Colonic mucosa (tissue), 4 donors: ENCODE data around the gene SFTA2. TPM values are rescaled to one million over a fixed set of nuclear protein-coding genes. Genes with fewer than 3 reads are reported as not detected.

Experiments
- DNase-seq: peaks from one replicate; pipeline ENCODE4 v3.0.0-alpha.2; 2020
- H3K27ac ChIP-seq: fragments of 200-600 bp; one replicate; pipeline ENCODE4 v1.8.0; 2021
- H3K27me3 ChIP-seq: fragments of 200-600 bp; one replicate; pipeline ENCODE4 v1.8.0; 2021
- H3K36me3 ChIP-seq: fragments of 200-600 bp; one replicate; pipeline ENCODE4 v1.8.0; 2021
- H3K4me1 ChIP-seq: fragments of 200-600 bp; one replicate; pipeline ENCODE4 v1.8.0; 2021; ENCODE audit warnings: mild to moderate bottlenecking
- H3K4me3 ChIP-seq: fragments of 200-600 bp; one replicate; pipeline ENCODE4 v1.8.0; 2021
- H3K9ac ChIP-seq, 2 donors: one replicate each; pipeline ENCODE4 v1.7.0; 2013; ENCODE audit warnings: control low read depth in 2 of 2, low read depth in 2 of 2, low read length in 2 of 2
- H3K9me3 ChIP-seq: fragments of 200-600 bp; one replicate; pipeline ENCODE4 v1.8.0; 2021
- intact Hi-C: fragments of 100-400 bp; cut with DNase I; formaldehyde crosslinking; loops from one replicate; pipeline ENCODE4 v1.14.1; 2022
- total RNA-seq, 2 donors: library from RNA; stranded (reverse); fragmentation: NEBNext Ultra II Directional in 1 of 2; extraction: Animal tissue kit (Norgen Biotek cat#: 25700) in 1 of 2; gene quantifications; one replicate each; pipeline ENCODE4 v1.2.1, GENCODE V29; 2021
- TF ChIP-seq, protein P1 (sequence below): fragments of 200-600 bp; IDR thresholded peaks from one replicate; pipeline ENCODE4 v1.8.0; 2022; ENCODE audit warnings: antibody characterized with exemption, mild to moderate bottlenecking
- donor health status: healthy.
- donor health status: DM: no; HTN: no; CAD: no.
- donor health status: DM: no; HTN: no; CAD: no.

The SFTA2 gene
- 1 to 10 TPM in 1 of 2 donors, not detected in 1; 1.3 TPM for total RNA-seq

DNA sequence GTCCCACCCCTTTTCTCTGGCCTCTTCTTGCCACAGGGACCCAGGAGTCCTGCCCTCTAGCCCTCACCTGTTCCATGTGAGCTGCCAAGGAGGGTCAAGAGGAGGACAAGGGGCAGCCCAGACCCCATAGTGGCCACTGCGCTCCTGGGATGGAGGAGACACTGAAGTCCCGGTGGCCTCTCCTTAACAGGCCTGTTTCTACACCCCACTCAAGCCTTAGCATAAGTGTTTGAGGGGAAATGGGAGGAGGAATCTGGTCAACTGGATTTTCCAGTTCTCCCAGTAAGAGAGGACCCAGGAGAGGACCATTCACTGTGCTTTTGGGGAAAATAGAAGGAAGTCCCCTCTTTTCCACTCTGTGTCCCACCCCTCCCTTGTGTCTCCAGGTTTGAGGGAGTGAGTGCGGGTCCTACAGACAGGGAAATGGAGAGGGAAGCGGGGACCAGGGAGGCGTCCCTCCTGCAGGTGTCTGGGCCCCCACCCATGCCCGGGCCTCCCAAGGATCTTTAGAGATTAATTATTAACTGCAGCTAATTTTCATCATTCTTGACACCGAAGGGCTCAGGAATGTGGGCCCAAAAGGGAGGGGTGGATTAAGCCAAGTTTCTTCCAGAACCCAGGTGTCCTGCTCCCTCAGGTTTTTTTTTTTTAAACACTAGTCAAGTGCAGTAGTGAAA lies at the start of gene SFTA2:
Gene SFTA2, minus strand, starts transcription at position 202 of the 677 bp plus-strand sequence. Its CDS starts 74 bp downstream, at position 128.
- H3K9me3 ChIP-seq, result no peaks in the 10 kb centered on the region
- no peak within 1 kb of the TSS for H3K9ac ChIP-seq
- intact Hi-C loops, result no loop called here
- no peaks in the 10 kb centered on the region for H3K4me1 ChIP-seq
- DNase-seq, result no peak
- TF ChIP-seq, protein P1, sequence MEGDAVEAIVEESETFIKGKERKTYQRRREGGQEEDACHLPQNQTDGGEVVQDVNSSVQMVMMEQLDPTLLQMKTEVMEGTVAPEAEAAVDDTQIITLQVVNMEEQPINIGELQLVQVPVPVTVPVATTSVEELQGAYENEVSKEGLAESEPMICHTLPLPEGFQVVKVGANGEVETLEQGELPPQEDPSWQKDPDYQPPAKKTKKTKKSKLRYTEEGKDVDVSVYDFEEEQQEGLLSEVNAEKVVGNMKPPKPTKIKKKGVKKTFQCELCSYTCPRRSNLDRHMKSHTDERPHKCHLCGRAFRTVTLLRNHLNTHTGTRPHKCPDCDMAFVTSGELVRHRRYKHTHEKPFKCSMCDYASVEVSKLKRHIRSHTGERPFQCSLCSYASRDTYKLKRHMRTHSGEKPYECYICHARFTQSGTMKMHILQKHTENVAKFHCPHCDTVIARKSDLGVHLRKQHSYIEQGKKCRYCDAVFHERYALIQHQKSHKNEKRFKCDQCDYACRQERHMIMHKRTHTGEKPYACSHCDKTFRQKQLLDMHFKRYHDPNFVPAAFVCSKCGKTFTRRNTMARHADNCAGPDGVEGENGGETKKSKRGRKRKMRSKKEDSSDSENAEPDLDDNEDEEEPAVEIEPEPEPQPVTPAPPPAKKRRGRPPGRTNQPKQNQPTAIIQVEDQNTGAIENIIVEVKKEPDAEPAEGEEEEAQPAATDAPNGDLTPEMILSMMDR, result no peak
- no peaks in the 10 kb centered on the region for H3K36me3 ChIP-seq
- H3K27ac ChIP-seq, result no peak within 1 kb of the TSS
- H3K4me3 ChIP-seq, result no peak within 1 kb of the TSS
- no peaks in the 10 kb centered on the region for H3K27me3 ChIP-seq

DNA sequence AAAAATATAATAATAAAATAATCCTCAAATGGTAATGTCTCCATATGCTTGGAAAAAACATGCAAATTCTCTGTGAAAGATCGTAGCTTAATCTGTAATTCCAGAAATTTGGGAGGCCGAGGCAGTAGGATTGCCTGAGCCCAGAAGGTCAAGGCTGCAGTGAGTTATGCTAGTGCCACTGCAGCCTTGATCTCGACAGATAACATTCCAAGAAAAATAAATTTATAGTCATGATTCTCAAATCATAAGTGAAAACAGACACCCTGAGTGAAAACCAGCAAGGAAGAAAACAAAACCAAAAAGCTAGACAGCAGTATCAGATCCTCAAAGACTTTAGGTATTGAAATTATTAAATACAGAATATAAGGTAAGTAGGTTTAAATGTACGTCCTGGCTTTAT lies 47.7 kb upstream of the SFTA2 start:
- intact Hi-C loops, result no loop called here
- Histone ChIP-seq H3K4me3 (no peak overlapping the region), H3K36me3 (no peaks in the 10 kb centered on the region), H3K4me1 (no peaks in the 10 kb centered on the region), H3K27me3 (no peaks in the 10 kb centered on the region), H3K27ac (no peak overlapping the region), H3K9me3 (no peaks in the 10 kb centered on the region), H3K9ac (no peak overlapping the region)
- TF ChIP-seq, protein P1, result no peak
- no peak for DNase-seq

DNA sequence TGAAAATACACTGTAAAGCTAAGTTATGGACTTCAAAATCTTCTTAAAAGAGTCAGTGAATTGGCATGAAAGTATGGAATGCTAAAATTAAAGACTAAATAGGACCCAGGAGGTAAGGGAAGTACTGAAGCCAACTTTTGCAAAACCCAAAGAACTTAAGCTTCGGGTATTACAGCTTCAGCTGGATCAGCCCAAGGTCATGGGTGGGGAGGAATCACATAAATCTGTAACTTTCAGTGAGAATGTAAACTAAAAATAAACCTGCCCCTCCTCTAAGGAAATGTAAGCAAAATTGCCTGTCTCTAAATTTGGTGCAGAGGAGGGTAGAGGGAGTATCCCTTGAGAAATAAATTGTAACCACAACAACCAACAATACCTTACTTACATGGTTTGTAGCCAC lies 47.2 kb upstream of the SFTA2 start:
- H3K4me3 ChIP-seq, result no peak overlapping the region
- H3K4me1 ChIP-seq, result no peaks in the 10 kb centered on the region
- TF ChIP-seq, protein P1, result no peak
- no peak overlapping the region for H3K9ac ChIP-seq
- H3K27me3 ChIP-seq, result no peaks in the 10 kb centered on the region
- DNase-seq, result no peak
- H3K36me3 ChIP-seq, result no peaks in the 10 kb centered on the region
- intact Hi-C loops, result no loop called here
- no peak overlapping the region for H3K27ac ChIP-seq
- no peaks in the 10 kb centered on the region for H3K9me3 ChIP-seq

DNA sequence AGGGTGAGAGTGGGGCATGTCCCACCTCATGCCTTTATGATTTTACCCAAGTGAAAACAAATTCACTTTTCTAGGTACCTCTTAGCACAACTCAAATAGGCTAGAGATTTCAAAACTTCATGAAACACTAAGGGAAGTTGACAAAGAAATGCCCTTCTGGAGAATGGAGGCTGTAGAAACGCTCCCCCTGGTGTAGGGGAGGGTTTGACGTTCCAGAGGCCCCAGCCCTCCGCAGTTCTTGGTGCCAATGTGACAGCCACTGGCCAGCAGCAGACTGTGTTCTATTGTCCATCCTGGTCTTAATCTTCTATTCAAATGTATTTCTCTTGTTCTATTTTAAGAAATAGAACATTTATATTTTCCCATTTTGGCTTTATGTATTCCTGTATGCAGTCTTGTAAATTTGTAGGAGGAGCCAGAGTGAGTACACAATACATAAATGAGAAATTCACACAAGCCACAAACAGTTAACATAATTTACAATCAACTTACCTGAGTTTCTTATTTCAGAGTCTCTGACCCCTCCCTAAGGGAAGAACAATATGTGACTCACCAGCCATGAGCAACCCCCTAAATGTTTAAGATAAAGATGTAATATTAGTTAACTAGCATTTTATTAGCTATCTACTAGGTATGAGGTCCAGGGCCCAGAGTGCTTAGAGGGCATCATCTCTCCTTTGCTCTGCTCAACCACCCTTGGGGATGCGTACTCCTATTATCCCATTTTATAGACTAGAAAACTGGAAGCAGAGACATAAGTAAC lies 42.7 kb upstream of the SFTA2 start:
- H3K4me3 ChIP-seq, result no peak overlapping the region
- no peak overlapping the region for H3K9ac ChIP-seq
- H3K4me1 ChIP-seq, result no peaks in the 10 kb centered on the region
- no peak for DNase-seq
- H3K36me3 ChIP-seq, result no peaks in the 10 kb centered on the region
- H3K27ac ChIP-seq, result no peak overlapping the region
- TF ChIP-seq, protein P1, result no peak
- H3K9me3 ChIP-seq, result no peaks in the 10 kb centered on the region
- intact Hi-C loops, result no loop called here
- H3K27me3 ChIP-seq, result no peaks in the 10 kb centered on the region

DNA sequence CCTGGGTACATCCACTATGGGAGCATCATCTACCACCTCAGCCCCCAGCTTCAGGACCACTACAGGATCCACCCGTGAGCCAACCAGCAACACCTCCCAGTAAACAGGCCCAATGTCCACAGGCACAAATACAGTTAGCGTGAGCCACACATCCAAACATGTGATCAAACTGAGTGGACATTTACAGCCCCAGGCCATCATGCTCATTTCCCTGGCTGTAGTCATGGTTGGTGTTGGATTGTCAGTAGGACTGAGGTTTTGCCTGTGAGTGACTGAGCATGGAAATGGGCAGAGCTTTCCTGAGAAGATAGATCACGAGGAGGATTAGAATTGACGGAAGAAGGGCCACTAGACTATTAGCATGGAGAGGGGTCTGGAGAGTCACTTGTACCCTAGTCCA lies 40.8 kb upstream of the SFTA2 start:
- no peak overlapping the region for H3K9ac ChIP-seq
- H3K27me3 ChIP-seq, result no peaks in the 10 kb centered on the region
- TF ChIP-seq, protein P1, result no peak
- no peak overlapping the region for H3K27ac ChIP-seq
- no peaks in the 10 kb centered on the region for H3K36me3 ChIP-seq
- intact Hi-C loops, result no loop called here
- no peak overlapping the region for H3K4me3 ChIP-seq
- H3K9me3 ChIP-seq, result no peaks in the 10 kb centered on the region
- no peak for DNase-seq
- no peaks in the 10 kb centered on the region for H3K4me1 ChIP-seq
